HG02970 (cell line): Measurements from ENCODE around the gene PDPR.
"Not testable (repeated sequence)": the region's sequence is repeated elsewhere in the genome, so short reads cannot be mapped to it uniquely, and the experiment has no call there.

Source experiments
- ATAC-seq: cut with Tn5 transposase; IDR thresholded peaks from one replicate; pipeline ENCODE4 v1.9.1; 2021; ENCODE audit warnings: mild to moderate bottlenecking, moderate library complexity, moderate number of reproducible peaks; ENCODE audit not compliant: unreplicated experiment, low FRiP score

PDPR gene

DNA sequence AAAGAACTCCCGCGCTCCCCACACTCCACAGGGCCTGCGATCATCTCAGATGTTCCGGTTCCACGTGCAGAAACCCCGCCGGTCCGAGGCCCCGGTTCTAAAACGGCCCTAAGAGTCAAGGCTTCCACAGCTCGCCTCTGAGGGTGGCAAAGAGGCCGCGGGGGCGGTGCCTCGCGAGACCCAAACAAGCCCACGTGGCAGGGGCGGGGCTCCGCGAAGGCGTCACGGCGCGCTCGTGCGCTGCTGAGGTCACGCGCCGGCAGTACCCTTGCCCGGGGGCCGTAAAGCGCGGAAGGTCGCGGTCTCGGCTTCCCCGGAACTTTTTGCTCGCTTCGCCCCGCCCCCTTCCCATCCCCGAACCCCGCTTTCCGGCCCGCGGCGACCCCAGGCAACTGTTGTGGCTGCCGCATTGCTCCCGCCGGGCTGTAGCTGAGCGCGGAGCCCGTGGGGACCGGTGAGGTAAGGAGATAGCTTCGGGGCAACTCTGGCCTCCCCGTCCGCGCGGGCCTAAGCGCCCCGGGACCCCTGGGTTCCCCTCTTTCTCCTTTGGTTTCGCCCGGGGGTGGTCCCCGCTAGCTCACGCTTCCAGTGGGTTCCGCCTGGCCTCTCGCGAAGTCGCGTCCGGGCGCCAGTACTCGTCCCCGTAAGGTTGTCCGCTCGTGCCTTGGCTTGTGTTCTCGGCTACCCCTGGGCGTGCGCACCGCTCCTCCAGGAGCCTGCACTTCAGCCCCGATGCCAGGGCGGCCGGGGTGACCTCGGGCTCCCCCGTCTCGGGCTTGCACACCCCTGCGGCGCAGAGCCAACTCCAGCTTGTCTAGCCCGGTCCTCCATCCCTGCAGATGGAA lies at the start of gene PDPR:
PDPR (plus strand) TSS at position 351 of the 845 bp plus-strand sequence. CDS start 6,161 bp downstream, outside the sequence.
- peak; percentile 94 for ATAC-seq

- ATAC-seq = peak; percentile 14
These were observed 49.2 kb upstream of the PDPR start for GRCh38 chr16:70064841-70065370.

GRCh38 chr16:70065376-70065745 lies 48.8 kb upstream of the PDPR start:
- ATAC-seq = peak; percentile 23

DNA sequence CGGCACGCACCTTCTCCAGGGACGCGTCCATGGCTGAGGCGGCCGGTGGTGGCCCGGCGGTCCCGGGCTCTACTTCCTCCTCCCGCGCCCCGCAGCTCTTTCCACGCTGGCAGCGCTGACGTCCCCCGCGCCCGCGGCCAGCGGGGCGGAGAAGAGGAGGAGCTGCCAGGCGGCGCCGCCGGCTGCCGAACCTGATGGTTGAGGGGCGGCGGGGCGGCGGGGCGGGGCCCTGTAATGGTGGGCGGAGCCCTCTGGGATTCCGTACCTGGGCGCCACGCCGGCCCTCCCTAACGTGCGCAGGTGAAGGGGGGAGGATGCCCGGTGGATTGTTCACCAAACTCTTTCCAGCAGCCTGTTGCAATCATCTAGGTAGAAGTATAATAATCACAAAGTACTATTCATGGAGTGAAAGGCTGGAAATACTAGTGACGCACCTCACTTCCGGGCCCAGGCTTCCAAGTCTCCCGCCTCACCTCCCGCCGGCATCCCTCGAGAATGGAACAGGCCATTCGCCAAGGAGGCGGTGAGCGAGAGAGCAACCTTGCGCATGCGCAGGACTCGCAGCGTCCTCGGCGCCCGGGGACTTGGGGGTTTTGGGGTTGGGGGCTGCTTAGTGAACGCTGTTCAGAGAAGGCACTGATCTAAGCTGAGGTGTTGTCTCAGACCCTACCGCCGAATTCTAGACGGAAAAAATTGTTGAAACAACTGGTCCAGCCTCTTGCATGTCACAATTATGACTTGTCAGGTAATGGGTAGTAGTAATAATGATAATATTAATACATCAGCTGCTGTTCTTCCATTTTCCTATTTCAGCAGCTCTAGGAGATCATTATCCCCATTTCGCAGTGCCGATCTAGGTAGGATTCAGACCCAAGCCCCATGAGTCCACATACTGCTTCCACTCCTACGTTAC lies 48.1 kb upstream of the PDPR start:
- peak; percentile 97 for ATAC-seq

DNA sequence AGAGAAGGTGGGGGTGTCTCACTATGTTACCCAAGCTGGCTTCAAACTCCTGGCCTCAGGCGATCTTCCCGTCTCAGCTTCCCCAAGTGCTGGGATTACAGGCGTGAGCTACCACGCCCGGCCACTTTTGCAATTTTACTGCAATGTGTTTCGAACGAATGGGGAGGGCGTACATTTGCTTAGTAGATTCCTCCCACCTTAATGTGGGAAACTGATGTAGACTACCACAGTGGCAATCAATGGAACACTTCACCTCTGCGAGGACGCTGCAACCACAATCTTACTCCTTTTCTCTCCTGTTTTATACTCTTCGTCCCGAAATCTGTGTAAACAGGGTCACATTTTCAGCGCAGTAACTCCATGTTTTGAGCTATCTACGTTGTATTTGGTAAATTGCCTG lies 47.4 kb upstream of the PDPR start:
- not testable (repeated sequence) for ATAC-seq

DNA sequence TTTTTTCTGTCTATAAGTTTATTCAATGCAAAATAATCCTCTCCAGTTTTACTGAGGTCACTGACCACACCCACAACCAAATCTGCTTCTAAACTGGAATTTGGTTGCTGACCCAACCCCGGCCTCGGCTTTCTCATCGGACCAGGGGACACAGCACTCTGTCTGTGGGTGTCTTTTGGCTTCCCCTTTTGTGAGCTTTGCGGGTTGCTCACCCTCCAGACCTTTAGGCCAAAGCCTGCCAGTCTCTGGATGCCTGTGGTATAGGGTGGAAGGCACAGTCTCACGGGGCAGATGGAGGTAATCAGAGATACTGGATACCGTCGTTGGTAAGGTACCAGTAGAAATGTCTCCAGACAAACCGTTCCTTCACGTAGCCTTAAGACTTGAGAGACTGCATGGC lies 35.1 kb upstream of the PDPR start:
- ATAC-seq = not testable (repeated sequence)

DNA sequence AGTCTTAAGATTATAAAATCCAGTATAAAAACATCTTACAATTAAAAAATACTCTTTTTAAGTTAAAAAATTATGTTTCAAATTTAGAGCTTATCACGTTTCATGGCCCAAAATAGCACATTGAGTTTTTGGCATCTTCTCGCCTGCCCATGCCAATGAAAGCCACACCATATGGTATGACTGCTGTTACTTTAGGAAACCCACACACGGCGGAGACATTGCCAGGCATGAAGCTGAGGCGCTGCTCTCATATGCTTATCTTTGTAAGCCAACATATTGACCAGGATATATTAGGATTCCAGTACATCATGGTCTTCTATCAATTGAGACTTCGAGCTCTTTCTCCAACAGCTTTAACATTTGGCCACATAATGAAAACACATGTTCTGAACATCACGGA lies 32.9 kb upstream of the PDPR start:
- not testable (repeated sequence) for ATAC-seq

- not testable (repeated sequence) for ATAC-seq
These were observed 30.2 kb upstream of the PDPR start for GRCh38 chr16:70083931-70084330.

- not testable (repeated sequence) for ATAC-seq
These were observed 26.0 kb upstream of the PDPR start for GRCh38 chr16:70088160-70088559.

GRCh38 chr16:70088877-70089276 lies 25.3 kb upstream of the PDPR start:
- ATAC-seq = not testable (repeated sequence)

GRCh38 chr16:70089289-70089688 lies 24.8 kb upstream of the PDPR start:
- ATAC-seq = not testable (repeated sequence)

DNA sequence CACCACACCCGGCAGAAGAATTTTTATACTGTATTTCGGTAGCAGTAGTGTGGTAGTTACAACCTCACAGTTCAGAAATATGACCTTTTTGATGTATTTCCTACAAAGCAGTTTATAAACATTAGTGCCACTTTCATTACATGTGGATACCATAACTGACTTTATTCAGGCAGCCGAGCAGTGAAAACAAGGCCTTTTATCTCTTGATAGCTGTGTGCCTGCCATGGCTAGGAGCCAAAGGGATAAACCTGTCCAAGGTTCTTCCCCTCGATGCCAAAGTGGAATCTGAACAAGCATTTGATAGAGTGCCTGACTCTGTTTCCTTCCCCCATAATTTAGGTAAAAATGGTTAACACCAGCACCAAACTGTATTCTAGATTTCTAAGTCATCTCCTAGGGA lies 23.0 kb upstream of the PDPR start:
- not testable (repeated sequence) for ATAC-seq

GRCh38 chr16:70094096-70094495 lies 20.0 kb upstream of the PDPR start:
- ATAC-seq = not testable (repeated sequence)

DNA sequence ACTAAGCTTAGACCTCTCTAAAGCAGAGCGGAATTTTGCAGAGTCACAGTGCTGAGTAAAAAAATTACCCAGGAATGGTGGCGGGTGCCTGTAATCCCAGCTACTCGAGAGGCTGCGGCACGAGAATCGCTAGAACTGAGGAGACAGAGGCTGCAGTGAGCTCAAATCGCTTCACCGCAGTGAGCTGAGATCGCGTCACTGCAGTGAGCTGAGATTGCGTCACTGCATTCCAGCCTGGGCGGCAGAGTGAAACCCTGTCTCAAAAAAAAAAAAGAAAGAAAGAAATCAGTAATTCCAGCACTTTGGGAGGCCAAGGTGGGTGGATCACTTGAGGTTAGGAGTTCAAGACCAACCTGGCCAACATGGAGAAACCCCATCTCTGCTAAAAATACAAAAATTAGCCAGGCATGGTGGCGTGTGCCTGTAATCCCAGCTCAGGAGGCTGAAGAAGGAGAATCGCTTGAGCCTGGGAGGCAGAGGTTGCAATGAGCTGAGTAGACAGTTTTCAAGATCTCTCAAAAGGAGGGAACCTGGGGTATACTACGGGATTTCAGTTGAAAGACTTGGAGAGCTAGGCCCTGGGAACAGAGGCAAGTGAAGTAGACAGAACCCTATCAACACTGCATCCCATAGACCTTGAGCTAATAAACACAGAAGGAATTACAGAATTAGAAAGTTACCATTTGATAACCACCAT lies 4.4 kb upstream of the PDPR start:
- ATAC-seq = not testable (repeated sequence)

DNA sequence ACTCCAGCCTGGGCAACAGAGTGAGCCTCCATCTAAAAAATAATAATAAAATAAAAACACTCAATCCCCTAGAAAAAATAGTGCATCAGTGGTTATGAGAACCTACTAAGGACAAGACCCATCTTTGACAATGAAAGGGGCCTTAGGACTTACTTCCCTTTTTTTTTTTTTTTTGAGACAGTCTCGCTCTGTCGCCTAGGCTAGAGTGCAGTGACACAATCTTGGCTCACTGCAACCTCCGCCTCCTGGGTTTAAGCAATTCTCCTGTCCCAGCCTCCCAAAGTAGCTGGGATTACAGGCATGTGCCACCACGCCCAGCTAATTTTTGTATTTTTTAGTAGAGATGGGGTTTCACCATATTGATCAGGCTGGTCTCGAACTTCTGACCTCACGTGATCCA lies 2.0 kb upstream of the PDPR start:
- ATAC-seq = not testable (repeated sequence)

GRCh38 chr16:70113599-70113981 lies 542 bp upstream of the PDPR start:
- peak; percentile 16 for ATAC-seq

GRCh38 chr16:70118354-70118753 lies 4.2 kb downstream of the PDPR start:
- not testable (repeated sequence) for ATAC-seq

- not testable (repeated sequence) for ATAC-seq
These were observed 4.6 kb downstream of the PDPR start for GRCh38 chr16:70118776-70119175.

GRCh38 chr16:70120398-70120797 lies 6.3 kb downstream of the PDPR start:
- not testable (repeated sequence) for ATAC-seq

DNA sequence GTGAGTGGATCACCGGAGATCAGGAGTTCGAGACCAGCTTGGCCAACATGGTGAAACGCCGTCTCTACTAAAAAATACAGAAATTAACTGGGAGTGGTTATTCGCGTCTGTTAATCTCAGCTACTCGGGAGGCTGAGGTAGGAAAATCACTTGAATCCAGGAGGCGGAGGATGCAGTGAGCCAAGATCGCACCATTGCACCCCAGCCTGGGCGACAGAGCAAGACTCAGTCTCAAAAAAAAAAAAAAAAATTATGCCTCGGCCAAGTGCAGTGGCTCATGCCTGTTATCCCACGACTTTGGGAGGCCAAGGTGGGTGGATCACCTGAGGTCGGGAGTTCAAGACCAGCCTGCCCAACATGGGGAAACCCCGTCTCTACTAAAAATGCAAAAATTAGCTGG lies 9.7 kb downstream of the PDPR start:
- not testable (repeated sequence) for ATAC-seq
